GM23338 (cell line): Measurements from ENCODE around the gene DEXI.

Experiments
- CREB1 ChIP-seq: fragments of 250-450 bp; sonication (Bioruptor Pico); IDR thresholded peaks from 2 replicates; pipeline ENCODE4 v1.5.0; 2020; ENCODE audit warnings: low read depth, mild to moderate bottlenecking, moderate library complexity
- EZH2 ChIP-seq: fragments of 200-600 bp; sonication (generic); IDR thresholded peaks from one replicate; pipeline ENCODE4 v1.8.0; 2017; ENCODE audit warnings: antibody characterized with exemption, mild to moderate bottlenecking, low read depth; ENCODE audit not compliant: unreplicated experiment
- EZH2phosphoT487 ChIP-seq: fragments of 200-600 bp; sonication (generic); IDR thresholded peaks from one replicate; pipeline ENCODE4 v1.8.1; 2018; ENCODE audit warnings: antibody characterized with exemption; ENCODE audit not compliant: unreplicated experiment
- JUNB ChIP-seq: IDR thresholded peaks from one replicate; pipeline ENCODE4 v1.6.1; 2016; ENCODE audit warnings: antibody characterized with exemption; ENCODE audit not compliant: unreplicated experiment
- NANOG ChIP-seq: IDR thresholded peaks from 2 replicates; pipeline ENCODE4 v1.6.1; 2016; ENCODE audit warnings: antibody characterized with exemption, borderline replicate concordance
- POLR2AphosphoS5 ChIP-seq: IDR thresholded peaks from 2 replicates; pipeline ENCODE4 v1.6.1; 2016; ENCODE audit warnings: antibody characterized with exemption, low read depth
- STAT1 ChIP-seq: IDR thresholded peaks from one replicate; pipeline ENCODE4 v1.6.1; 2016; ENCODE audit warnings: antibody characterized with exemption; ENCODE audit not compliant: unreplicated experiment
- ZNF331 ChIP-seq: fragments of 250-450 bp; sonication (Bioruptor Pico); IDR thresholded peaks from 2 replicates; pipeline ENCODE4 v1.5.0; 2020; ENCODE audit warnings: low read depth, mild to moderate bottlenecking, moderate library complexity
- TF ChIP-seq, protein P1 (sequence below), 2 experiments: fragments of 200-600 bp in 1 of 2; sonication (generic) in 1 of 2; conservative IDR thresholded peaks; 2 replicates each; pipeline versions ENCODE4 v1.5.1 to v1.6.1; 2016 to 2017; ENCODE audit warnings: antibody characterized with exemption in 2 of 2, low read depth in 2 of 2, mild to moderate bottlenecking in 2 of 2, moderate library complexity in 1 of 2
- TF ChIP-seq, protein P2 (sequence below): IDR thresholded peaks from one replicate; pipeline ENCODE4 v1.6.1; 2018; ENCODE audit warnings: antibody characterized with exemption; ENCODE audit not compliant: unreplicated experiment
- TF ChIP-seq, protein P3 (sequence below): IDR thresholded peaks from 2 replicates; pipeline ENCODE4 v1.6.1; 2016; ENCODE audit warnings: antibody characterized with exemption

DNA sequence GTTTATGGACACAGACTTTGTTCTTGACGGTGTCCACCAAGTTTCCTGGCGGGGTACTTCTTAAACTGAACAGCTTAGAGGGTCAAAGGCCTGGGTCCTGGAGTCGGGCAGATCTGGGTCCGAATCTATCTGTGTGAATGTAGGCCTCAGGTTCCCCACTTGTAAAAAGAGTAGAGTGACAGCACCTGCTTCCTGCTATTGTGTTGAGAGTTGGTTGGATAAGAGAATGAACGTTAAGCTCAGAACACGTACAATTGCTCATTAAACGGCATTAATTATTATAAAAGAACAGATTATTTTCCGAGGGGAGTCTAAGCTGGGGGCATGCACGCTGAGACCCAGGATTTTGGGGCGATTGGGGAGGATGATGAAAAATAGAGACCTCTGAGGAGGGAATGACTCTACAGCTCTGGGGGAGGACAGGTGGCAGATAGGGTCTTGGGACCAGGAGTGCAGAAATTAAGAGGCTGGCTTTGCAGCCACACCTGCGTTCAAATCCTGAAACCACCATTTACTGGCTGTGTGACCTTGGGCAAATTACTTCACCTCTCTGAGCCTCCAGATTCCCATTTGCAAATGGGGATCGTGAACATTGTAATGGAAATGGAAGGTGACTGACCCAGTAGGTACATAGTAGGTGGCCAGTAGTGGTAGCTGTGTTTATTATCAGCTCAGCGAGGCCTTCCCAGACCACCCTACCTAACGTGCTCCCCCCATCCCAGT lies 3.0 kb upstream of the DEXI start:
- TF ChIP-seq EZH2phosphoT487 (no peak), POLR2AphosphoS5 (no peak), CREB1 (CRISPR knock-in tag) (no peak), JUNB (no peak), ZNF331 (CRISPR knock-in tag) (no peak), EZH2 (no peak), NANOG (no peak), STAT1 (no peak)
- TF ChIP-seq, protein P1, sequence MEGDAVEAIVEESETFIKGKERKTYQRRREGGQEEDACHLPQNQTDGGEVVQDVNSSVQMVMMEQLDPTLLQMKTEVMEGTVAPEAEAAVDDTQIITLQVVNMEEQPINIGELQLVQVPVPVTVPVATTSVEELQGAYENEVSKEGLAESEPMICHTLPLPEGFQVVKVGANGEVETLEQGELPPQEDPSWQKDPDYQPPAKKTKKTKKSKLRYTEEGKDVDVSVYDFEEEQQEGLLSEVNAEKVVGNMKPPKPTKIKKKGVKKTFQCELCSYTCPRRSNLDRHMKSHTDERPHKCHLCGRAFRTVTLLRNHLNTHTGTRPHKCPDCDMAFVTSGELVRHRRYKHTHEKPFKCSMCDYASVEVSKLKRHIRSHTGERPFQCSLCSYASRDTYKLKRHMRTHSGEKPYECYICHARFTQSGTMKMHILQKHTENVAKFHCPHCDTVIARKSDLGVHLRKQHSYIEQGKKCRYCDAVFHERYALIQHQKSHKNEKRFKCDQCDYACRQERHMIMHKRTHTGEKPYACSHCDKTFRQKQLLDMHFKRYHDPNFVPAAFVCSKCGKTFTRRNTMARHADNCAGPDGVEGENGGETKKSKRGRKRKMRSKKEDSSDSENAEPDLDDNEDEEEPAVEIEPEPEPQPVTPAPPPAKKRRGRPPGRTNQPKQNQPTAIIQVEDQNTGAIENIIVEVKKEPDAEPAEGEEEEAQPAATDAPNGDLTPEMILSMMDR (conservative IDR thresholded peaks at IDR 0.05; ENCODE audit: low read depth in 2 of 2) = no peak
- TF ChIP-seq, protein P2, sequence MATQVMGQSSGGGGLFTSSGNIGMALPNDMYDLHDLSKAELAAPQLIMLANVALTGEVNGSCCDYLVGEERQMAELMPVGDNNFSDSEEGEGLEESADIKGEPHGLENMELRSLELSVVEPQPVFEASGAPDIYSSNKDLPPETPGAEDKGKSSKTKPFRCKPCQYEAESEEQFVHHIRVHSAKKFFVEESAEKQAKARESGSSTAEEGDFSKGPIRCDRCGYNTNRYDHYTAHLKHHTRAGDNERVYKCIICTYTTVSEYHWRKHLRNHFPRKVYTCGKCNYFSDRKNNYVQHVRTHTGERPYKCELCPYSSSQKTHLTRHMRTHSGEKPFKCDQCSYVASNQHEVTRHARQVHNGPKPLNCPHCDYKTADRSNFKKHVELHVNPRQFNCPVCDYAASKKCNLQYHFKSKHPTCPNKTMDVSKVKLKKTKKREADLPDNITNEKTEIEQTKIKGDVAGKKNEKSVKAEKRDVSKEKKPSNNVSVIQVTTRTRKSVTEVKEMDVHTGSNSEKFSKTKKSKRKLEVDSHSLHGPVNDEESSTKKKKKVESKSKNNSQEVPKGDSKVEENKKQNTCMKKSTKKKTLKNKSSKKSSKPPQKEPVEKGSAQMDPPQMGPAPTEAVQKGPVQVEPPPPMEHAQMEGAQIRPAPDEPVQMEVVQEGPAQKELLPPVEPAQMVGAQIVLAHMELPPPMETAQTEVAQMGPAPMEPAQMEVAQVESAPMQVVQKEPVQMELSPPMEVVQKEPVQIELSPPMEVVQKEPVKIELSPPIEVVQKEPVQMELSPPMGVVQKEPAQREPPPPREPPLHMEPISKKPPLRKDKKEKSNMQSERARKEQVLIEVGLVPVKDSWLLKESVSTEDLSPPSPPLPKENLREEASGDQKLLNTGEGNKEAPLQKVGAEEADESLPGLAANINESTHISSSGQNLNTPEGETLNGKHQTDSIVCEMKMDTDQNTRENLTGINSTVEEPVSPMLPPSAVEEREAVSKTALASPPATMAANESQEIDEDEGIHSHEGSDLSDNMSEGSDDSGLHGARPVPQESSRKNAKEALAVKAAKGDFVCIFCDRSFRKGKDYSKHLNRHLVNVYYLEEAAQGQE = no peak
- TF ChIP-seq, protein P3, sequence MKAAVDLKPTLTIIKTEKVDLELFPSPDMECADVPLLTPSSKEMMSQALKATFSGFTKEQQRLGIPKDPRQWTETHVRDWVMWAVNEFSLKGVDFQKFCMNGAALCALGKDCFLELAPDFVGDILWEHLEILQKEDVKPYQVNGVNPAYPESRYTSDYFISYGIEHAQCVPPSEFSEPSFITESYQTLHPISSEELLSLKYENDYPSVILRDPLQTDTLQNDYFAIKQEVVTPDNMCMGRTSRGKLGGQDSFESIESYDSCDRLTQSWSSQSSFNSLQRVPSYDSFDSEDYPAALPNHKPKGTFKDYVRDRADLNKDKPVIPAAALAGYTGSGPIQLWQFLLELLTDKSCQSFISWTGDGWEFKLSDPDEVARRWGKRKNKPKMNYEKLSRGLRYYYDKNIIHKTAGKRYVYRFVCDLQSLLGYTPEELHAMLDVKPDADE = no peak
